GM19452 (cell line): ENCODE measurements around the gene CCR5AS.

Experiments used
- ATAC-seq: cut with Tn5 transposase; IDR thresholded peaks from one replicate; pipeline ENCODE4 v1.9.1; 2021; ENCODE audit not compliant: unreplicated experiment

CCR5AS gene

GRCh38 chr3:46318207-46318927 lies 88.5 kb downstream of the CCR5AS start:
- ATAC-seq, result no peak

- no peak for ATAC-seq
Observed at GRCh38 chr3:46316206-46316605, 90.7 kb downstream of the CCR5AS start.

GRCh38 chr3:46314517-46314916 lies 92.3 kb downstream of the CCR5AS start:
- ATAC-seq, result peak; percentile 61
